H1 (cell line): ENCODE data around the gene TMEM108. TPM values are rescaled to one million over a fixed set of nuclear protein-coding genes. Genes with fewer than 3 reads are reported as not detected.

Source experiments
- CTCF ChIA-PET: fragments of 300-600 bp; sonication (Branson Sonifier 250); formaldehyde crosslinking; loops from one replicate; lab custom pipeline; 2021; ENCODE audit not compliant: partially characterized antibody; lab: Charles Lee
- POLR2A ChIA-PET: fragments of 300-600 bp; sonication (Branson Sonifier 250); formaldehyde crosslinking; loops from one replicate; lab custom pipeline; 2021; ENCODE audit warnings: inconsistent platforms; ENCODE audit not compliant: partially characterized antibody; lab: Charles Lee
- DNase-seq, 2 experiments: peaks; one replicate each; pipeline versions ENCODE4 v3.0.0 to v3.0.0-alpha.2; 2010 to 2022; ENCODE audit warnings: low spot score in 2 of 2, low read depth in 1 of 2, mixed read lengths in 1 of 2
- FAIRE-seq: peaks from 2 replicates; lab custom pipeline; 2011; peaks lifted over from hg19 to GRCh38; lab: Jason Lieb, UNC
- H2AFZ ChIP-seq: 2 replicates; pipeline ENCODE4 v1.8.1; 2012; ENCODE audit warnings: low read length, inconsistent platforms
- H2AK5ac ChIP-seq: 2 replicates; pipeline ENCODE4 v1.6.1; 2013; ENCODE audit warnings: low read depth, low read length
- H2BK120ac ChIP-seq: replicated peaks from 2 replicates; pipeline ENCODE3; 2013; ENCODE audit warnings: low read depth, low read length, inconsistent platforms
- H2BK12ac ChIP-seq: 2 replicates; pipeline ENCODE4 v1.6.1; 2013; ENCODE audit warnings: low read depth, low read length
- H2BK15ac ChIP-seq: 2 replicates; pipeline ENCODE4 v1.6.1; 2013; ENCODE audit warnings: low read length
- H2BK20ac ChIP-seq: 2 replicates; pipeline ENCODE4 v1.6.1; 2013; ENCODE audit warnings: low read length
- H2BK5ac ChIP-seq: 2 replicates; pipeline ENCODE4 v1.6.1; 2013; ENCODE audit warnings: low read depth, low read length
- H3K14ac ChIP-seq: 2 replicates; pipeline ENCODE4 v1.6.1; 2013; ENCODE audit warnings: inconsistent platforms; ENCODE audit not compliant: insufficient read length
- H3K18ac ChIP-seq: 2 replicates; pipeline ENCODE4 v1.6.1; 2013; ENCODE audit warnings: low read length; ENCODE audit errors: extremely low read depth
- H3K23ac ChIP-seq: 2 replicates; pipeline ENCODE4 v1.6.1; 2013; ENCODE audit warnings: inconsistent platforms; ENCODE audit not compliant: insufficient read length
- H3K23me2 ChIP-seq: 2 replicates; pipeline ENCODE4 v1.6.1; 2013; ENCODE audit warnings: low read depth, low read length
- H3K27ac ChIP-seq: 2 replicates; pipeline ENCODE4 v1.6.1; 2011; ENCODE audit warnings: low read depth, low read length, inconsistent platforms
- H3K27me3 ChIP-seq, 4 experiments: replicated peaks in 1 of 4; 1 replicate in 1 of 4; 2 replicates in 3 of 4; pipeline versions ENCODE4 v1.6.1 to v1.8.1; 2011 to 2013; ENCODE audit warnings: low read length in 3 of 4, mild to moderate bottlenecking in 3 of 4, inconsistent platforms in 2 of 4, mixed read lengths in 2 of 4, moderate library complexity in 1 of 4; ENCODE audit not compliant: control insufficient read depth in 3 of 4, insufficient read depth in 3 of 4; ENCODE audit errors: extremely low read depth in 1 of 4
- H3K36me3 ChIP-seq, 4 experiments: 2 replicates each; pipeline versions ENCODE4 v1.6.1 to v1.8.1; 2011 to 2013; ENCODE audit warnings: mild to moderate bottlenecking in 4 of 4, low read length in 3 of 4, moderate library complexity in 2 of 4, control low read depth in 1 of 4, inconsistent platforms in 1 of 4; ENCODE audit not compliant: insufficient read depth in 4 of 4, control insufficient read depth in 2 of 4
- H3K4ac ChIP-seq: replicated peaks from 2 replicates; pipeline ENCODE3; 2013; ENCODE audit warnings: low read length, low read depth, mixed read lengths, inconsistent platforms; ENCODE audit not compliant: insufficient read length
- H3K4me1 ChIP-seq, 4 experiments: replicated peaks in 1 of 4; 1 replicate in 1 of 4; 2 replicates in 3 of 4; pipeline versions ENCODE4 v1.6.1 to v1.8.1; 2011 to 2013; ENCODE audit warnings: low read length in 3 of 4, inconsistent platforms in 2 of 4, mixed read lengths in 1 of 4; ENCODE audit not compliant: insufficient read depth in 4 of 4, control insufficient read depth in 3 of 4
- H3K4me2 ChIP-seq, 2 experiments: 2 replicates each; pipeline versions ENCODE4 v1.6.1 to v1.8.1; 2011 to 2013; ENCODE audit warnings: low read depth in 2 of 2, low read length in 2 of 2, control low read depth in 1 of 2, inconsistent platforms in 1 of 2, mild to moderate bottlenecking in 1 of 2; ENCODE audit not compliant: insufficient read depth in 1 of 2
- H3K4me3 ChIP-seq, 4 experiments: fragments of 200-600, 300-600 bp in 1 of 4; sonication (generic), shearing (Covaris generic), sonication (Bioruptor Twin) in 1 of 4; 2 replicates each; pipeline versions ENCODE4 v1.5.1 to v1.8.1; 2011 to 2016; ENCODE audit warnings: low read length in 4 of 4, low read depth in 3 of 4, control low read depth in 2 of 4, inconsistent platforms in 2 of 4, mild to moderate bottlenecking in 2 of 4, mixed read lengths in 1 of 4, moderate library complexity in 1 of 4; ENCODE audit not compliant: insufficient read depth in 2 of 4; ENCODE audit errors: extremely low read depth in 1 of 4
- H3K56ac ChIP-seq: replicated peaks from 2 replicates; pipeline ENCODE3; 2013; ENCODE audit warnings: low read depth, mild to moderate bottlenecking, mixed read lengths, low read length, inconsistent platforms; ENCODE audit not compliant: insufficient read length
- H3K79me1 ChIP-seq: 2 replicates; pipeline ENCODE4 v1.6.1; 2013; ENCODE audit warnings: low read depth, low read length, control low read depth
- H3K79me2 ChIP-seq, 2 experiments: 2 replicates each; pipeline versions ENCODE4 v1.6.1 to v1.8.1; 2012 to 2013; ENCODE audit warnings: low read length in 2 of 2, mild to moderate bottlenecking in 2 of 2, inconsistent platforms in 1 of 2; ENCODE audit not compliant: insufficient read depth in 2 of 2, control insufficient read depth in 1 of 2
- H3K9ac ChIP-seq, 4 experiments: replicated peaks in 1 of 4; 1 replicate in 1 of 4; 2 replicates in 3 of 4; pipeline versions ENCODE4 v1.6.1 to v1.8.1; 2011 to 2013; ENCODE audit warnings: low read depth in 3 of 4, low read length in 3 of 4, control low read depth in 2 of 4, mild to moderate bottlenecking in 2 of 4, moderate library complexity in 2 of 4, inconsistent platforms in 1 of 4; ENCODE audit errors: extremely low read depth in 1 of 4
- H3K9me3 ChIP-seq, 2 experiments: 2 replicates each; pipeline versions ENCODE4 v1.6.1 to v1.8.1; 2012 to 2013; ENCODE audit warnings: mild to moderate bottlenecking in 2 of 2, moderate library complexity in 2 of 2, control low read depth in 1 of 2, inconsistent platforms in 1 of 2, low read depth in 1 of 2, low read length in 1 of 2, mixed read lengths in 1 of 2; ENCODE audit not compliant: insufficient read depth in 2 of 2
- H4K20me1 ChIP-seq, 2 experiments: replicated peaks in 1 of 2; 2 replicates each; pipeline versions ENCODE3 to v1.8.1; 2011 to 2013; ENCODE audit warnings: inconsistent platforms in 2 of 2, low read length in 2 of 2, mild to moderate bottlenecking in 1 of 2; ENCODE audit not compliant: insufficient read depth in 2 of 2, control insufficient read depth in 1 of 2
- H4K5ac ChIP-seq: 2 replicates; pipeline ENCODE4 v1.6.1; 2013; ENCODE audit warnings: low read length, low read depth, mixed read lengths, inconsistent platforms; ENCODE audit not compliant: insufficient read length
- H4K8ac ChIP-seq: 2 replicates; pipeline ENCODE4 v1.8.0; 2013; ENCODE audit warnings: mild to moderate bottlenecking, moderate library complexity, low read length, inconsistent platforms; ENCODE audit not compliant: insufficient read depth; ENCODE audit errors: extremely low read depth
- H4K91ac ChIP-seq: replicated peaks from 2 replicates; pipeline ENCODE3; 2013; ENCODE audit warnings: low read length, mixed read lengths, inconsistent platforms; ENCODE audit not compliant: insufficient read length
- BACH1 ChIP-seq: IDR thresholded peaks from 2 replicates; pipeline ENCODE4 v1.6.1; 2012; ENCODE audit warnings: low read length, improper control_type of control experiment
- NANOG ChIP-seq: IDR thresholded peaks from 2 replicates; pipeline ENCODE4 v1.6.1; 2011; ENCODE audit warnings: low read length, low read depth, mild to moderate bottlenecking, inconsistent platforms; ENCODE audit not compliant: insufficient read depth, poor library complexity, severe bottlenecking
- RFX5 ChIP-seq: IDR thresholded peaks from 2 replicates; pipeline ENCODE4 v1.6.1; 2011; ENCODE audit warnings: low read depth, low read length, improper control_type of control experiment, borderline replicate concordance
- SIRT6 ChIP-seq: IDR thresholded peaks from one replicate; pipeline ENCODE4 v1.7.1; 2012; ENCODE audit warnings: low read length, inconsistent platforms
- WGBS, 2 experiments: shearing (Covaris generic) in 1 of 2; methylation state at CpG; one replicate each; pipeline versions ENCODE4 v1.1.6 to v1.1.7; 2013 to 2015; ENCODE audit warnings: low lambda C conversion rate in 2 of 2, mixed read lengths in 2 of 2, inconsistent platforms in 1 of 2, low coverage in 1 of 2, missing lambda C conversion rate in 1 of 2; ENCODE audit not compliant: insufficient replicate concordance in 2 of 2, insufficient coverage in 1 of 2, insufficient read length in 1 of 2; ENCODE audit errors: extremely low coverage in 1 of 2, missing lambda C conversion rate in 1 of 2; 5-methylcytosine and 5-hydroxymethylcytosine counted together
- polyA plus RNA-seq, 7 experiments: library from polyadenylated mRNA; depleted of rRNA in 3 of 7; stranded (reverse) in 5 of 7; unstranded in 2 of 7; fragments of >200 nt in 5 of 7; fragments of 200-250 nt in 2 of 7; gene quantifications; 1 replicate in 5 of 7; 2 replicates in 1 of 7; 4 replicates in 1 of 7; pipeline versions ENCODE4 v1.2.1 to v1.2.3, GENCODE V29; 2011 to 2013; ENCODE audit warnings: missing spikeins in 2 of 7, mixed read lengths in 2 of 7
- total RNA-seq: library from RNA; stranded (reverse); fragmentation: NEBNext Ultra II Directional; extraction: Animal tissue kit (Norgen Biotek cat#: 25700); gene quantifications from 2 replicates; pipeline ENCODE4 v1.2.1, GENCODE V29; 2021

TMEM108 gene
- total and polyA plus RNA-seq, 2 of the 8 experiments (the other 6 are each of a cell fraction or from before 2014, with no cell fraction given) = 14.3 to 16.2 TPM

DNA sequence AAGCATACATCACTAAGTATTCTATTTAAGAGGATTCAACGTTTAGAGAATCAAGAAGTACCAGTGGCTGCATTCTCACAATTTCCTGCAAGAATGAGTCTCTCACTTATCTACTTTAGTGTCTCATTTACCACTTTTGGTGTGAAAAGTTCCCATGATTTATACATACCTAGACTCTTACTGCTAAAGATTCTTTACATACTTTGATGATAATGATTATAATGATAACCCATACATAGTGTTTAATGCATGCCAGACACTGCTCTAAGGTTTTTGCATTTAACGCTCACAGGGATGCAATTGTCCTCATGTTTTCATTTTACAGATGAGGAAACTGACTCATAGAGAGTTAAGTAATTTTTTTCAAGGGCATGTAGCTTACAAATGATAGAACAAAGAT is 133.6 kb downstream of the TMEM108 start:
- H2BK5ac ChIP-seq = no peak overlapping the region
- CTCF ChIA-PET = no interaction called here
- no peak overlapping the region for H2BK20ac ChIP-seq
- no peak overlapping the region for H3K56ac ChIP-seq
- peaks cover 0 to 5% (median 0%) of the 10 kb centered on the region in 4 experiments; a peak in 1 of 8 replicates for H3K36me3 ChIP-seq
- no peak overlapping the region for H3K14ac ChIP-seq
- no peak overlapping the region for H3K4ac ChIP-seq
- H2AFZ ChIP-seq = no peak overlapping the region
- H3K4me2 ChIP-seq = no peak overlapping the region
- H3K23ac ChIP-seq = no peak overlapping the region
- H3K27ac ChIP-seq = no peak overlapping the region
- H2BK12ac ChIP-seq = no peak overlapping the region
- H4K91ac ChIP-seq = no peak overlapping the region
- TF ChIP-seq SIRT6 = no peak
- no peak for TF ChIP-seq NANOG
- no peak for TF ChIP-seq BACH1
- TF ChIP-seq RFX5 = no peak
- TF ChIP-seq, all 59 proteins: peak for 0
- Histone ChIP-seq H4K5ac (no peak overlapping the region), H3K9me3 (peaks cover 11 to 21% of the 10 kb centered on the region in 2 experiments; a peak in 3 of 4 replicates), H2AK5ac (no peak overlapping the region), H3K4me3 (no peak overlapping the region), H3K79me2 (no peaks in the 10 kb centered on the region), H3K4me1 (no peaks in the 10 kb centered on the region), H3K18ac (no peak overlapping the region), H3K79me1 (no peaks in the 10 kb centered on the region), H3K23me2 (no peaks in the 10 kb centered on the region), H2BK15ac (no peak overlapping the region), H4K20me1 (no peaks in the 10 kb centered on the region), H3K27me3 (no peaks in the 10 kb centered on the region), H4K8ac (no peak overlapping the region), H3K9ac (no peak overlapping the region), H2BK120ac (no peak overlapping the region)
- POLR2A ChIA-PET = no interaction called here
- WGBS, 2 experiments = 87% methylated on average over 2 of the region's 2 CpGs; no CpG with 5 or more reads in 1 of the 2 experiments
- DNase-seq = no peak
- FAIRE-seq = no peak
